ENCODE results near the gene LRP1-AS.

Gene LRP1-AS

DNA sequence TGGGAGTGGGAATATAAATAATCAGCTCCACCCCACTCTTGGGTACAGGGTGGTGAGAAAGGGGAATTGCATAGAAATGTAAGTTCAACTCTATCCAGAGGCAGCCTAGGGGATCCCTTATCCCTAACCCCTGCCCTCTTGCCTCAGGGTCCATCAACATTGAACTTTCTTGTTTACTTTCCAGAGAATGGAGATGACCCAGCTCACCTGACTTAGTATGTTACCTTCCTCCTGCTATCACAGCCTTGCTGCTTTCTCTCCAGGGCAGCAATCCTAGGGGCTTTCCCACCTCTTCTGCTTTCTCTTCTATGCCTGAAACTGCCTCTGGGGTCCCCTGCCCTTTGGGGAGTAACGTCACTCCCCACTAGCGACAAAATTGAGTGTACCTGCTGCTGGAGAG lies 16.5 kb downstream of the LRP1-AS start:
- Histone ChIP-seq H3K4me3 (replicated peaks; ENCODE audit: low read depth, low read length) (no peak overlapping the region), H3K36me3 (ENCODE audit: control insufficient read depth, insufficient read depth, low read length) (no peaks in the 10 kb centered on the region), H3K27me3 (replicated peaks; ENCODE audit: control insufficient read depth, insufficient read depth, low read length) (peaks cover 4% of the 10 kb centered on the region)
- TF ChIP-seq, protein P1, sequence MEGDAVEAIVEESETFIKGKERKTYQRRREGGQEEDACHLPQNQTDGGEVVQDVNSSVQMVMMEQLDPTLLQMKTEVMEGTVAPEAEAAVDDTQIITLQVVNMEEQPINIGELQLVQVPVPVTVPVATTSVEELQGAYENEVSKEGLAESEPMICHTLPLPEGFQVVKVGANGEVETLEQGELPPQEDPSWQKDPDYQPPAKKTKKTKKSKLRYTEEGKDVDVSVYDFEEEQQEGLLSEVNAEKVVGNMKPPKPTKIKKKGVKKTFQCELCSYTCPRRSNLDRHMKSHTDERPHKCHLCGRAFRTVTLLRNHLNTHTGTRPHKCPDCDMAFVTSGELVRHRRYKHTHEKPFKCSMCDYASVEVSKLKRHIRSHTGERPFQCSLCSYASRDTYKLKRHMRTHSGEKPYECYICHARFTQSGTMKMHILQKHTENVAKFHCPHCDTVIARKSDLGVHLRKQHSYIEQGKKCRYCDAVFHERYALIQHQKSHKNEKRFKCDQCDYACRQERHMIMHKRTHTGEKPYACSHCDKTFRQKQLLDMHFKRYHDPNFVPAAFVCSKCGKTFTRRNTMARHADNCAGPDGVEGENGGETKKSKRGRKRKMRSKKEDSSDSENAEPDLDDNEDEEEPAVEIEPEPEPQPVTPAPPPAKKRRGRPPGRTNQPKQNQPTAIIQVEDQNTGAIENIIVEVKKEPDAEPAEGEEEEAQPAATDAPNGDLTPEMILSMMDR (IDR thresholded peaks at IDR 0.05; ENCODE audit: insufficient read depth, low read length, poor library complexity, severe bottlenecking) = no peak
- no peak for DNase-seq (ENCODE audit: extremely low read depth, insufficient read length)

DNA sequence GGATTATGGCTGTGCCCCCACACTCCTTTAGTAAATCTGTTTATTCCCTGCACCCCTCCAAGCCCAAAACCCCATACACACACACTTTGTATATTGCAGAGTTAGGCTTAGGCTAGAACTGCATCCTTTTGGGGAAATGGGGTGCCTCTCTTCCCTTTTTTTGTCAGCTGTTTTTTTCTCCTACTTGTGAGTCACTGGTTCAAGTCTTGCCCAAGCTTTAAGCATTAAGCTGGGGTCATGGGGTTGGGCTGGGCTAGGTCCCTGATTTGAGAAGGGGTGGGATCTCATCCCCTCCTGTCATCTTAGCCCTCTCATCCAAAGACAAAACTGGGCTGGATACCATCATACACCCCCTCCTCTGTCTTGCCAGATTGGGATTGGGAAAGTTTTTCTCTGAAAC lies 17.5 kb downstream of the LRP1-AS start:
- Histone ChIP-seq H3K27me3 (replicated peaks; ENCODE audit: control insufficient read depth, insufficient read depth, low read length) (peaks cover 4% of the 10 kb centered on the region), H3K4me3 (replicated peaks; ENCODE audit: low read depth, low read length) (no peak overlapping the region), H3K36me3 (ENCODE audit: control insufficient read depth, insufficient read depth, low read length) (no peaks in the 10 kb centered on the region)
- DNase-seq (ENCODE audit: extremely low read depth, insufficient read length) = no peak
- TF ChIP-seq, protein P1 (IDR thresholded peaks at IDR 0.05; ENCODE audit: insufficient read depth, low read length, poor library complexity, severe bottlenecking) = no peak

DNA sequence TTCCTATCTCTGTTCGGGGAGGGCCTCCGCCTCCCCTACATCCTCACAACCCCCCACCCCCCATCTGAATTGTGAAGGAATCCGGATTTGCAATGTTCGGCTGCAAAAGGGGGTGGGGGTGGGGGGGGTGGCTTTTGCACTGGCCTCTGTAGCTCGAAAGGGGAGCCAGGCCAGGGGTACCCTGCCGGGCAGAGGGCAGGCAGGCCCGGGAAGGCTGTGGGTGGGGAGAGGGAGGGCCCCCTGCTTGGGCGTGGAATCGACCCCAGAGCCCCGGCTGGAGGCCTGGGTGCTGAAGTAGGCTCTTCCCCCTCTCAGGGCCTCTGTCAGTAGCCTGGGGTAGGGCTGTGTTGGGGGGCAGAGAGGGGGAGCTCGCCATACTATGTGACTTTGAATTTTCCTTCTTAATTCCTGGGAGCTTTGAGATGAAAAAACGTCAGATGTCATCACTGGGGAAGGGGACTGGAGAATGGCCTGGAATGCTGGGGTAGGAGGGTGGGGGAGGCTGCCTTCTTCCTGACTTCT lies 18.0 kb downstream of the LRP1-AS start:
- Histone ChIP-seq H3K27me3 (replicated peaks; ENCODE audit: control insufficient read depth, insufficient read depth, low read length) (peaks cover 4% of the 10 kb centered on the region), H3K4me3 (replicated peaks; ENCODE audit: low read depth, low read length) (no peak overlapping the region), H3K36me3 (ENCODE audit: control insufficient read depth, insufficient read depth, low read length) (no peaks in the 10 kb centered on the region)
- DNase-seq (ENCODE audit: extremely low read depth, insufficient read length) = no peak
- TF ChIP-seq, protein P1 (IDR thresholded peaks at IDR 0.05; ENCODE audit: insufficient read depth, low read length, poor library complexity, severe bottlenecking) = no peak

DNA sequence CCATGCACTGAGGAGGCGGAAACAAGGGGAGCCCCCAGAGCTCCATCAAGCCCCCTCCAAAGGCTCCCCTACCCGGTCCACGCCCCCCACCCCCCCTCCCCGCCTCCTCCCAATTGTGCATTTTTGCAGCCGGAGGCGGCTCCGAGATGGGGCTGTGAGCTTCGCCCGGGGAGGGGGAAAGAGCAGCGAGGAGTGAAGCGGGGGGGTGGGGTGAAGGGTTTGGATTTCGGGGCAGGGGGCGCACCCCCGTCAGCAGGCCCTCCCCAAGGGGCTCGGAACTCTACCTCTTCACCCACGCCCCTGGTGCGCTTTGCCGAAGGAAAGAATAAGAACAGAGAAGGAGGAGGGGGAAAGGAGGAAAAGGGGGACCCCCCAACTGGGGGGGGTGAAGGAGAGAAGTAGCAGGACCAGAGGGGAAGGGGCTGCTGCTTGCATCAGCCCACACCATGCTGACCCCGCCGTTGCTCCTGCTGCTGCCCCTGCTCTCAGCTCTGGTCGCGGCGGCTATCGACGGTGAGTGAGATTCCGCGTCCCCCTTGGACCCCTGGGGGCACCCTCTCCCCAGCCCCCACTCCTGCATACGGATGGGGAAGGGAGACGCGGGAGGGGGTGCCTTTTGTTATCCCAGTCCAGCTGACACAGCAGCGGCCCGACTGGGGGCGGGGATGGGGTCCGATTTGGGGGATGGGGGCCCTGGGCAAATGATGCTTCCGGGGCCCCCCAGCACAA lies 18.7 kb downstream of the LRP1-AS start:
- TF ChIP-seq, protein P1 (IDR thresholded peaks at IDR 0.05; ENCODE audit: insufficient read depth, low read length, poor library complexity, severe bottlenecking) = no peak
- no peak for DNase-seq (ENCODE audit: extremely low read depth, insufficient read length)
- no peaks in the 10 kb centered on the region for H3K36me3 ChIP-seq (ENCODE audit: control insufficient read depth, insufficient read depth, low read length)
- H3K27me3 ChIP-seq (replicated peaks; ENCODE audit: control insufficient read depth, insufficient read depth, low read length) = peaks cover 4% of the 10 kb centered on the region
- H3K4me3 ChIP-seq (replicated peaks; ENCODE audit: low read depth, low read length) = peak overlapping the region; percentile 61

DNA sequence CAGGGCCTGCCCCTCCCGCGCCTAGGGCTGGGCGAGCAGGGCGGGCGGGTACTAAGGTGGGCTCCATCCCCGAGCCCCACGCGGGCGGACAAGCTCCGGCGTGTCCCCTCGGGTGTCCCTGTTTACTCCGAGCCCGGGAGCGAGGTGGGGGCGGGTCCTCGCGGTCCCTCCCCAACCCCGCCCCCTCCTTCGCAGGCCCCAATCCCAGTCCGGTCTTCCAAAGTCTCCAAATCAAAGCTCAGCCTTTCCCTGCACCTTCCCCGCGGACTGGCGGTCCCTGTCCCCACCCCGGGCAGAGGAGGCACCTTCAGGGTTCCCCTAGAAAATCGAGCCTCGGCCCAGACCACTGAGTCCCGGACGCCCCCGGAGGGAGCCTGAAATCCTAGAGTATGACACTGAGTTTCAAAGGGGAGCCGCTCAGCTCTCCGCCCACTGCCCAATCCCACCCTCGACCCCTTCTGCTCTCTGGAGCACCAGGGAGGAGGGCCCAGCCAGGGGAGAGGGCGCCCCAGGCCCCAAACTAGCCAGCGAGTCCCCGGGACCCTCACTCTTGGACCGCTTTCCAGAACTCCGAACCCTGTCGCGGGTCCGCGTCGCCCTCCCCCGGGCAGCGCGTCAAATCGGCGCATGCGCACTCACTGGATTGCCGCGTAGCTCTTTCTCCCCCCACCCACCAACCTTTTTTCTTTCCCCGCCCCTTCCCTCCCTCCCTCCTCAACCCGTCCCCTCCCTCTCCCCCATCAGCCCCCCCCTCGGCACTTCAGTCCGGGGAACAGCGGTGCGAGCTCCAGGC lies 19.5 kb downstream of the LRP1-AS start, which contains the start of gene LRP1:
TSS of gene LRP1 (plus strand) at position 758 of the 793 bp plus-strand sequence. CDS start 482 bp downstream, outside the sequence.
- no peaks in the 10 kb centered on the region for H3K36me3 ChIP-seq (ENCODE audit: control insufficient read depth, insufficient read depth, low read length)
- H3K4me3 ChIP-seq (replicated peaks; ENCODE audit: low read depth, low read length) = peak within 1 kb of the TSS; percentile 61
- DNase-seq (ENCODE audit: extremely low read depth, insufficient read length) = peak; percentile 55
- peaks cover 4% of the 10 kb centered on the region for H3K27me3 ChIP-seq (replicated peaks; ENCODE audit: control insufficient read depth, insufficient read depth, low read length)
- TF ChIP-seq, protein P1 (IDR thresholded peaks at IDR 0.05; ENCODE audit: insufficient read depth, low read length, poor library complexity, severe bottlenecking) = no peak

All from GM06990 (cell line).